Cerebellar nuclear complex (tissue), 1 donor: Measurements from ENCODE around the gene ADIG.

Experiments used
- DNase-seq, 2 experiments: peaks; one replicate each; lab custom pipeline; 2025; lab: John Stamatoyannopoulos, UW

ADIG gene

DNA sequence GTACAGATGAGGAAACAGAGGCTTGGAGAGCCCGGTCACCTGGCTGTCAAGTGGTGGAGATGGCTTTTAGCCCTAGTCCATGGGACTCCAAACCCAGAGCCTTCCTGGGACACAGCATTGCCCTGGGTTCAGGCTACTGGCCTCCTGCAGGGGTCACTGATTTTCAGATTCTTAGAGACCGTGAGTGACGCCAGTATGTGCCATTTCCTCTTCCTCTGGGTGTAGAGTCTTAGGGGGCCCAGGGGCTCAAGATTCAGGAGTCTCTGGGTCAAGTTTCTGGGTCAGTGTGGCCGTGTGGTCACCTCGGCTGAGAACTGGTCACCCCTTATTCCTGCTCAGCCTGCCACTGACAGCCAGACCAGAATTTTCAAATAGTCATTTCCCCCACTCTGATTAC lies 21.2 kb downstream of the ADIG start:
- no peak for DNase-seq

DNA sequence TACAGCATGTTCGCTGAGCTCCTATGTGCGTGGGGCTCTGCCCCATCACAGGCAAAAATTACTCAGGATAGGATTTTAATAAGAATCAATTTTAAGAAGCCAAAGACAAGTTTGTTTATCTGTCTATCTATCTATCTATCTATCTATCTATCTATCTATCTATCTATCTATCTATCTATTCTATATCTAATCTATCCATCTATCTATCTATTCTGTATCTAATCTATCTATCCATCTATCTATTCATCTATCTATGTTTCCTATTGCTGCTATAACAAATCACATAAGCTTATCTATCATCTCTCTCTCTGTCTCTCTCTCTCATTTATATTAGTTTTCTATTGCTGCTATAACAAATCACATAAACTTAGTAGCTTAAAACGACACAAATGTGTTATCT lies 22.3 kb downstream of the ADIG start:
- no peak for DNase-seq

DNA sequence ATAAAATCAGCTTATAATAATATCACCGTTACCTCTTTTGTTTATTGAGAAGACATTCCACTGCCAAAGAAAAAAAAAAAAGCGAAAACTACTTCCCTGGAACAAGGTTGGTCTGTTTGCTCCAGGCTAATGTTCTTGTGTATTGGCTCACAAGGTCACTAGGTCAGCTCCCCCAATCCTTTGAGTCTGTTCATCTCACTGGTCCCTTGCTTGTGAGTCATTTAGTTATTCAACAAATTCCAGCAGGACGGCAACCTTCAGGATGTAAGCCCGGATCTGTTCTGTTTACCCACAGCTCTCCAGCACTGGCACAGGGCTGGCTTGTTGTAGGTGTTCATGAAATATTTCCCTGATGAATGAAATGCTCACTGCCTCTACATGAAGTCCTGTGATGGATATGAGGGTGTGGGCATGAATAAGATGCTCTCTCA lies 23.9 kb downstream of the ADIG start:
- DNase-seq, result no peak

DNA sequence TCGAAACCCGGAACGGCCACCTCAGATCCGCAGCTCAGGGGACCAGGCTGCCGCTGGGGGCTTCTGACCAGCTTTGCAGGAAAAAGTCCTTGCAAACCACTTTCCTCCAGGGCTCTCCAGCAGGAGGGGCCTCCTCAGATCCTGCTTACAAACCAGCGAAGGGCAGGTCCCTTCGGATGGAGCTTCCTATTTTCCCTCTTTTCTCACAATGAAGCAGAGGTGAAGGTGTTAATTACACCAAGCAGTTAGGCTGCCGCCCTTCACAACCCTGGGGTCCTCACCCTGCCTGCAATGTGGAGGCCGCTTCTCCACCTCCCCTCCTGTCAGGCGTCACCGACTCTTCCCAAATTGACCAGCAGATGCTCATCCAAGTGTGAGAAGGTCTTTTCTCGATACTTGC lies 26.4 kb downstream of the ADIG start:
- no peak for DNase-seq

DNA sequence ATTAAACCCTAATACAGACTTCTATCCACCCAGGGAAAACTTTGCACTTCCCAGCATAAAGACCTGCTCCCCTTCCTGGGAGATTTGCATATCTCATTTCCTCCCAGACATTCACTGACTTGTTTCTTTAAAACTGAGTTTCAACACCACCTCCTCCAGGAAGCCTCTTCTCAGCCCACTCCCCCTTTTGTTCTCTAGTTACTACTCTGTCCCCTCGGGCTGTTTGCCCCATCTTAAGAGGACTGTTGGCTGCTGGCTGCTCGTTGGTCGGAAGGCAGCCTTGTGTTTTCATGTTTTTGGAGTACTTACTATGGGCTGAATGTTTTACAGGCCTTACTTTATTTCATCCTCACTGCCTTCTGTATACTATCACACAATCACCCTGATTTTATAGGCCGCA lies 27.2 kb downstream of the ADIG start:
- no peak for DNase-seq

DNA sequence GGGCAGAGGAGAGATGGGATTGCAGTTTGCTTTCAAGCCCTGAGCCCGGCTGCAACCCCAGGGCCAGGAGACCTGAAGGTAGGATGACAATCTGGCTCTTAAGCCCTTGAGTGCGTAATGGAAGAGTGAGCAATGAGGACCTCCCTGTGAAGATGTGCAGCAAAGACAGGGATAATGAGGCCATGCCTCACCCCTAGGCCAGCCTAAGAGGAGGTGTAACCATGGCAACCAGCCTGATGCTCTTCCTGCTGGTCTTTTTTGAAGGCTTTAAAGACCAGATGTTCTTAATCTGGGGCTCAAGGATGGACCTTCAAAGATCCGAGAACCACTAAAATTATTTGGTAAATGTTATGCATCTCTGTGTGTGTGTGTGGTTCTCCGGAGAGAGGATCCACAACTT lies 28.8 kb downstream of the ADIG start:
- no peak for DNase-seq

DNA sequence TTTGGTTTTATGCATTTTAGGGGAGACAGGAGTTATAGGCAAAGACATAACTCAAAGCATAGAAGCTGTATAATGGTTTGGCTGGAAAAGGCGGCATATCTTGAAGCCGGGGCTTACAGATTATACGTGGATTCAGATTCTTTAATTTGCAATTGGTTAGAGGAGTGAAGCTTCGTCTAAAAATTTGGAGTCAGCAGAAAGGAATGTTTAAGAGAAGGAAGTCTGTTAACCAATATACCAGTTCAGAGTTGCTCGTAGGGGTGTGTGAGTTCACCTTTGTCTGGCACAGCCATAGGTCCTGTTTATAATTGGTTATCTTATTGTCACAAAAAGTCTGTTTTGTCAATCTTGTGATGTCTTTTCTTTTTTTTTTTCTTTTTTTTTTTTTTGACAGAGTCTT lies 29.5 kb downstream of the ADIG start:
- DNase-seq, result no peak

DNA sequence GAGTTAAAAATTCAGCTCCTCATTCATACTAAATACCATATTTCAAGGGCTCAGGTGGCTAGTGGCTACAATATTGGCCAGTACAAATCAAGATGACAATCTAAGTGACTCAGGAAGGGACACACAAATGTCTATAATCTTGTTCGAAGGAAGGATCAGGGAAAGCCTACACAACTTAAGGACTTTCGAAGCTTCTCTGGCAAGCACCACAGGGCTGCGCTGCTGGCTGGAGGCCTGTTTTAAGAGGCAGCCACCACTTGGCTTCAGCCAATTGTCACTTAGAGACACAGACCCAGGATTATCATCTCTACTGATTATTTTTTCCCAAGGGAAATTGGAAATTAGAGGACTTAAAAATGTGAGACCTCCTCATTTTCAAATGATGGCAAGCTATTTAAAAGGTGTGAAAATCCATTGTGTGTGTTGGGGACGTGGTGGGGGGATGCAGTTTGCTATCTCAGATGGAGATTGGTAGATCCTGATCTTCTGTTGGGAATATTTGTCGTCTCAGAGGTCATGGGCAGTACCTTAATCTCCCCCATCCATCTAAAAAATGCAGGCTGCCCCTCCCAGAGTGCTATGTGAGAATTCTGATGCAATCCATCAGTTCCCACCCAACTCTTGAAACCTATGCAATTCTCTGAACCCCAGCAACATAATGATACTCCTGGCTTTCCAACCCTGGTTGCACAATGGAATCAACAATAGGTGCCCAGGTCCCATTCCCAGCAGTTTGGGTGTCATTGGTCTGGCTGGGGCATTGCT lies 31.9 kb downstream of the ADIG start:
- no peak for DNase-seq

DNA sequence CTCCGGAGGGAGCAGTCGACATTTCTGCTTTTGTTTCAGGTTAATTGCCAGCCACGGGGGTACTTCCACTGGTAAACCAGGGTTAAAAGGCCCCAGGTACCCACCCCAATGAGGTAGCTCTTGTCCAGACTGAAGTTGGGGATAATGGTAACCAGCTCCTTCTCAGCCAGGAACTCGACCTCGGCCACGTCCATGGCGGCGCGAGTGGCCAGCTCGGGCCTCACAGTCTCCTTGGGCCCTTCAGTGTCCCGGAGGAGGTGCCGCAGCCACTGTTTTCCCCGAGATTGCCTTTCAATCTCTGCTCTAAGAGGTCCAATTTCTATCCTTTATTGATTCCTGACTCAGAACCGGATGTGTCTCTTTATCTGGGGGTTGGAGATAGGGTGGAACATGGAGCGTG lies 34.3 kb downstream of the ADIG start:
- DNase-seq, result no peak

DNA sequence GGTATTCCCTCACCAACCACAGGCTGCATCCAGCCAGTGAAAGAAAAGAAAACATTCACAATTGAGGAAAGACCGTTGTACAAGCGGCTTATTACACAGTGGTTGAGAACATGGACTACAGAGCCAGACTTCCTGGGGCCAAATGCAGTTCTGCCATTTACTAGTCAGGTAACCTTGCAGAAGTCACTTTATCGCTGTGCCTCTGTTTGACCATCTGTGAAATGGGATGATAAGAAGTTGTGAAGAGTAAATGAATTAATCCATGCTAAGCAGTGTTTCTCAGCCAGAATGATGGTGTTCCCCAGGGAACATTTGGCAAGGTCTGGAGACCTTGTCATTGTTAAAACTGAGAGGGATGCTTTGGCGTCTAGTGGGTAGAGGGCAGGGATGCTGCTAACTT lies 35.5 kb downstream of the ADIG start:
- no peak for DNase-seq

DNA sequence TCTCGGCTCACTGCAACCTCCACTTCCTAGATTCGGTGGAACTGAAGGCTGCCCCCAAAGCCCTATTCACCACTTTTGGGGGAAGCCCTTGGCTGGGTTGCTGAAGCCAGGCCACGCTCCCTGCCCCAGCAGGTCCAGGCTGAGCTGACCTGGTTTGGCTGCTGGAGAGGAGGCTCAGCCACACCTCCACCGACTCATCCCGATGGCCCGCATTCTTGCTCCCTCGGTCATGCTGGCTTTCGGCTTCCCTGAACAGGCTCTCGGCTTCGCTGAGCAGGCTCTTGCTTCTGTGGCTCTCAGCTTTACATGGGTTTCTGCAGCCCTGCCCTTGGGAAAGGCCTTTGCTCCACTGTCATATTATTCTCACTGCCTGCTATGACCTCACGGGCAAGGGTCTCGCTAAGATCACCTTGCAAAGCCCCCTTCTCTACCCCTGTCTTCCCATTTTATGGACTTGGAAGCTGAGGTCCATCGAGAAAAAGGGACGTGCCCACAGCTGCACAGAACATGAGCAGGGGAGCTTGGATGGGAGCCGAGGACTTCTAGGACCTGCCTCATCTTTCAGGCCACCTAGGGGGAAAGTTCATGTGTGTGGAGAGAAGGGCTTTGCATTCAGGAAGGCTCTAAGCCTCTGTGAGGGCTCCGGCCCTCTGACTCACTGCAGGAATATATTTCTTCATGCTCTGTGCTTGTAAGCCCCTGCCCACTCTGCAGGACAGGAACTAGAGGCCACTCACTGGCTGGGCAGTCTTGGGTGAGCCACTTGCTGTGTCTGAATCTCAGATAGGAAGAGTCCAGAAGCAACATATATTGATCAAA lies 36.2 kb downstream of the ADIG start:
- DNase-seq, result no peak

DNA sequence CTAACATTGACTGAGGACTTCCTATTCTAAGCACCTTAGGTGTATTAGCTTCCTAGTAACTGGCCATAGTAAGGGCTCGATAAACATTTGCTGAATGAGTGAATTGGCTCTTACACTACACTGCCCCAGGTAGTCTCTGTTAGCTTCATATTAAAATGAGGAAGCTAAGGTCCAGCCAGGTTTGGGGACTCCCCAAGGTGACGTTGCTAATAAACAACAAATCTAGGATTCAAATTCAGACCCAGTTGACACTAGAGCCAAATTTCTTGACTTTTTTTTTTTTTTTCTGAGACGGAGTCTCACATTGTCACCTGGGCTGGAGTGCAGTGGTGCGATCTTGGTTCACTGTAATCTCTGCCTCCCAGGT lies 36.8 kb downstream of the ADIG start:
- no peak for DNase-seq

DNA sequence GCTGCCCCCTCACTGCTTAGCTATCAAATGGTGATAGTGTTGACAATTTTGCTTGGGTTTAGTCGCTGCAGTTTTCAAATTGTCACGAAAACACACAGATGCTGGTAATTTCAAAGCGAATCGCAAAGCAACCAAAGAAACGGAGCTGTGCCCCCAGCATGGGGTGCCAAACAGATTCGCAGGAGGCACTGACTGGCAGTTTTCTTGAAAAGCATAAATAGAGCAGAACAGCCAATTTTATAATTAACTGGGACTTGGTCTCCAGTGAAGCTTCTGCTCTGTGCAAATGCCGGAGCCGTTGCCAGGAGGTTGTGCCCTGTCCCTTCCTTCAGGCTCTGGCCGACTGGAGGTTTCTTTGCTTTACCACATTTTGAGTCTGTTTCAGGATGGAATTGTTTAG lies 39.4 kb downstream of the ADIG start:
- peak in 1 of 2 experiments; percentile 22 for DNase-seq

DNA sequence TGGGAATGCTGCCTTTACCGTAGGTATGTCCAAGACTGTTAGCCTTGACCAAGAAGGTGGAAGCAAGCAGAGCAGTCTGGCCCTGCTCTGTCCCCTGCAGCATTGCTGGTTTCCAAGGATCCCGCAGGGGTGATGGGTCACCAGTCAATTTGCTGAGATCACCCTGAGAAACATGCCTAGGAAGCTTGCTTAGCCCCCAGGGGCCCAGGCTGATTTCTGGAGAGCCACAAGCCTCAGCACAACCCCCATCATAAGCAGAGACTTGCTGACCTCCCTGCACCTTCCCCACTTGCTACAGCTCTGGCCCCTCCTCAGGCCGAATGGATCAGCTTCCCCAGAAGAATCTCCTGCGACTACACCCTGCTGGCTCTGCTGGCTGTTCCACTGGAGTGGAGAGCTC lies 42.1 kb downstream of the ADIG start:
- no peak for DNase-seq

DNA sequence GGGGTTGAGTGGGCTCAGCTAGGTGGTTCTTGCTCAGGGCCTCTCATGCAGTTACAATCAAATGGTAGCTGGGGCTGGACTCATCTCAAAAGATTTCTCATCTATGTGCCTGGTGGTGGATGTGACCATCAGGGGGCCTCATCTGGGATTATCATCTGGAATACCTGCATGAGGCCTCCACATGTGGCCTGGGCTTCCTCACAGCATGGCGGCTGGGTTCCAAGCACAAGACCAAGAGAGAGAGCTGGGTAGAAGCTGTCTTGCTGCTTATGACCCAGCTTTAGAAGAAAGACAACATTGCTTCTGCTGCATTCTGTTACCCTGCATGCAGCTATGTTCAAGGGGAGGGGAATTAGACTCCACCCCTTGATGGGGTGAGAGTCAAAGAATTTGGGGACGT lies 43.1 kb downstream of the ADIG start:
- DNase-seq, result no peak

DNA sequence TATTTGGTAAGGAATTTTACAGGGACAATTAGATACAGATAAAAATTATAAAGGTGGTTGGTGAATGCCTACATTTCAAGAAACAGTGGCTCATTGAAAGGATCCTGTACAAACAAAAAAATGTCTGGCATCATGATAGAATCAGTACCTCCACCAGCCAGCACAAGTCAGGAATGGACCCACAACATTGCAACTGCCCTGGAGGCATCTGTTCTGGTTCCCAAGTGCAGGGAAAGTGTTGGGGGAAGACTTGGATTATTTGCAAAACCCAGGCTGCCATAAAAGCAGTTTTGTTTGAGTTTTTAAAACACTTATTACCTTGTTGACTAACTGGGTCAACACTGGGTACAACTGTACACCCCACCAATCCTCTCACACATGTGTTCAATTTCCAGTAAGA lies 44.9 kb downstream of the ADIG start:
- no peak for DNase-seq

DNA sequence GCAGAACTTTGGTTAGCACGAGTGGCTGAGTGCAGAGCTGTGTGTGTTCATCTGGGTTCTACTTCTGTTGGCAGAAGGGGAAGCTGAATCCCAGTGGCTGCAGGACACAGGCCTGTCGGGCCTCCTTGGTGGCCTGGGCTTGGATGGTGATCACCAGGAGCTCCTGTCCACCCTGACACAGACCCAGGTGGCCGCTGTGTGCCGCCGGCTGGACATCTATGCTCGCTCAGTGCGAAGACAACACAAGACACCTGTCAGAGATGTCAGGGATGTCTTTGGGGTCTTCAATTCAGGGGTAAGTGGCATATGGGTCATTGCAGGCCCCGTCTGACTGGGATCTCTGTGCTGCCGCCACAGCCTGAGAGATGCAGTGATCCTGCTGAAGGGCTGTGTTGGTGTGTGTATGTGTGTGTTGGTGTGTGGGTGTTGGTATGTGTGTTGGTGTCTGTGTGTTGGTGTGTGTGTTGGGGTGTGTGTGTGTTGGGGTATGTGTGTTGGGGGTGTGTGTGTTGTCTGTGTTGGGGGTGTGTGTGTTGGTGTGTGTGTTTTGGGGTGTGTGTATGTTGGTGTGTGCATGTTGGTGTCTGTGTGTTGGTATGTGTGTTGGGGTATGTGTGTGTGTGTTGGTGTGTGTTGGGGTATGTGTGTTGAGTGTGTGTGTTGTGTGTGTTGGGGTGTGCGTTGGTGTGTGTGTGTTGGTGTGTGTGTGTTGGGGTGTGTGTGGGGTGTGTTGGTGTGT lies 46.1 kb downstream of the ADIG start:
- DNase-seq, result no peak

DNA sequence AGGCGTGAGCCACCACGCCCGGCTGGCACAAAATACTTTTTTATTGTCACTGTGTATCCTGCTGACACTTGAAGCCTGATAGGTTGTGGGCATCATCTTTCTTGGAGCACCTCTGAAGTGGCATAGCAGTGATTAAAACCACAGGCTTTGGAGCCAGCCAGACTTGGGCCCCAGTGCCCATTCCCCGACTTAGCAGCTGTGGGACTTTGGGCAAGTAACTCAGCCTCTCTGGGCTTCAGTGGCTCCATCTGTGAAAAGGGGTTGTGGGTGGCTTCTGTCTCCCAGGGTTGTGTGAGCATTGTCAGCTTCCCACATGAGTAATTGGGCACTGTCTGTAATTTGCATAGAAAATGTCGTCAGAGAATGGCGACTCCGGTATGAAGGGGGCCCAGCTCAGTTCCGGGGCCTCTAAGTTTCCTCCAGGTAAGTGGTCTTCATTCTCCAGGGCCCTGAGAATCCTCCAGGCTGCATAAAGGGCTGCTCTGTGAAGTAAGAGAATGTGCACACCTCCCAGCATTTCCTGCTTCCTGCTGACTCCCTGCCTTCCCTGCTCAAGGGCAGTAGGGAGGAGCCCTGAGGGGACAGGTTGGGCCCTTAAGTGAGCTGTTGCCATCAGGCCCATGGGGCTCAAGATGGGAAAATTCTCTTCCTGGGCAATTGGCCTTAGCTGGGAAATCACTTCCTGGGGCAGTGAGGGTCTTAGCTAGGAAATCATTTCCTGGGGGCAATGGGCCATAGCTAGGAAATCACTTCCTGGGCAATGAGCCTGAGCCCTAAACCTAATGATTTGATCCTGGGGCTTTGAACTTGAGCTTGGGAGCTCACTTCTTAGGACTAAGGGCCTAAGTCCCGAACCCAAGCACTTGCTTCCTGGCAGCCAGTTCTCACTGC lies 47.8 kb downstream of the ADIG start:
- no peak for DNase-seq

DNA sequence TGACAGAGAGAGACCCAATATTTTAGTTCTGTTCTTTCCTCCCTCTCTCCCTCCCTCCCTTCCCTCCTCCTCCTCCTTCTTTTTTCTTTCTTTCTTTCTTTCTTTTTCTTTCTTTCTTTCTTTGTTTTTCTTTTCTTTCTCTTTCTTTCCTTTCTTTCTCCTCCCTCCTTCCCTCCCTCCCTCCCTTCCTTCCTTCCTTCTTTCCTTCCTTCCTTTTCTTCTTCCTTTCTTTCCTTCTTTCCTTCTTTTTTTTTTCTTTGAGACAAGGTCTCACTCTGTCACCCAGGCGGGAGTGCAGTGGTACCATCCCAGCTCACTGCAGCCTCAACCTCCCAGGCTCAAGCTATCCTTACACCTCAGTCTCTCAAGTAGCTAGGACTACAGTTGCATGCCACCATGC lies 49.0 kb downstream of the ADIG start:
- no peak for DNase-seq

DNA sequence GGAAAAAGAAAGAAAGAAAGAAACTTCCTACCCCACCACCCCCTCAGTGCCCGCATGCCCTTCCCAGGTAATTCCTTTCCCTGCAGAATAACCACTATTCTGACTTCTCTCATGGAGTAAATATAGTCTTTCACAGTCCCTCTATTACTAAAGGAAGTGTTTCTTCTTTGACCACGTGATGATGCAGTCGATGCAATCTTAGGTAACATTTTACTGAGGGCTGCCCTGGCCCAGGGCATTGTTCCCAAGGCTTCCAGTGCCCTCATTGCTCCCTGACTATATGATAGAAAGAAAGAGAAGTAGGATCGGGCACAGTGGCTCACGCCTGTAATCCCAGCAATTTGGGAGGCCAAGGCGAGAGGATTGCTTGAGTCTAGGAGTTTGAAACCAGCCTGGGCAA lies 49.7 kb downstream of the ADIG start:
- no peak for DNase-seq

DNA sequence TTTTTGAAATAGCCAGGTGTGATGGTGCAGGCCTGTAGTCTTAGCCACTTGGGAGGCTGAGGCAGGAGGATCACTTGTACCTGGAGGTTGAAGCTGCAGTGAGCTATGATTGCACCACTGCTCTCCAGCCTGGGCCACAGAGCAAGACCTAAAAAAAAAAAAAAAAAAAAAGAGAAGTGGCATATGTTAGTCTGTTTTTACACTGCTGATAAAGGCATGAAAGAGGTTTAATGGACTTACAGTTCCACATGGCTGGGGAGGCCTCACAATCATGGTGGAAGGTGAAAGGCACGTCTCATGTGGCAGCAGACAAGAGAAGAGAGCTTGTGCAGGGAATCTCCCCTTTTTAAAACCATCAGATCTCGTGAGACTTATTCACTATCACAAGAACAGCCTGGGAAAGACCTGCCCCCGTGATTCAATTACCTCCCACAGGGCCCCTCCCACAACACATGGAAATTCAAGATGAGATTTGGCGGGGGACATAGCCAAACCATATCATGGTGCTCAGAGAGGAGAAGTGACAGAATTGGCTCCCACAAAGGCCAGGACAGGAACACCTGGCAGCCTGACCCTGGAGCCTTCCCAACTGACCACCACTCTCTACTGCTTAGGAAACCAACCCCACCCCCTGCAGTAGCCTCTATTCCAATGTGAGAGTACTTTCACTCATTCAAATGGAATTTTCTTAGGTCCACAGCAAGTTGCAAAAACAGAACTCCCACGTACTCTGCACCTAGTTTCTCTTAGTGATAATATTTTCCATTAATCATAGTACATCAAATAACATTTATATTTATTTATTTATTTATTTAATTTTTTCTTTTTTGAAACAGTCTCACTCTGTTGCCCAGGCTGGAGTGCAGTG lies 50.4 kb downstream of the ADIG start:
- no peak for DNase-seq
